ENCODE data around the gene ASIC3.
A peak's percentile ranks its signal among the peaks of the same experiment; 100 is the strongest.

The ASIC3 gene

DNA sequence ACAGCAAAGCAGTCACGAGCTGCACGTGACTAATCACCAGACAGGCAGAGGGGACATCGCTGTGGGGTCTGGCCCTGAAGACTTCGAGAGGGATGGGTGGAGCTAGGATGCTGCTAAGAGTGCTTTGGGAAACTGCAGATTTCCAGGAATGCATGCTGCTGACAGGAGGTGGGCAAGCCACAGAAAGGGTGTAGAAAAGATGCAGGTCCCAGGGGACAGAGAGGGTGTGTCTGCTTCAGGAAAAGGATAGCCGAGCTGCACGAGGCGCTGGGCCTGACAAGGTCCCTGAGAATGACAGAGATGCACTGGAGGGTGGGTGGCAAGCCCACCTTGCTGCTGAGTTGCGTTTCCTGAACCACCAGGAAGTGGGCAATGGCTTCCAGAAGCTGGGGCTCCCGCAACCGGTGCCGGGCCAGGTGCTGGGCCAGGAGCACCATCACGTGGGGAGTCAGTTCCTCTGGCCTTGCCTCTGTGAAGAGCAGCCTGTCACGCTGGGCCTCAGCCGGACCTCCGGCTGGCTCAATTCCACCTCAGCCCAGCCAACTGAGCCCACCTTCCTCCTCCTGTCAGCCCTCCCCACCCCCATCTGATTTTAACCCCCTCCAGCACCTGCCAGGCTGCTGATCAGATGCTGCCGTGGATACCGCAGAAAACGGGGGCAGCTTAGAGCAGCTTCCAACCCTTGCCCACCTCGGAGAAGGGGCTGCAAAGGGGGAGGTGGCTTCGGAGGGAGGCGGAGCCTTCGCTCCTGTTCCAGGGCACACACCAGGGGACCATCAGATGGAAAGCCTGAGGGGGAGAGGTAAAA lies 30.1 kb downstream of the ASIC3 start:
- no peak for TF ChIP-seq JUND (IDR thresholded peaks at IDR 0.05; ENCODE audit: low read depth)
- in situ Hi-C loops (cut with HindIII; ENCODE audit: low pct_unique_long_range_greater_than_20kb, low sequenced_read_pairs): no loop called here
- DNase-seq (ENCODE audit: low read depth in 1 of 2, low spot score in 1 of 2): no peak

GRCh38 chr7:151079199-151079910 lies 31.0 kb downstream of the ASIC3 start:
- no peak for TF ChIP-seq JUND (IDR thresholded peaks at IDR 0.05; ENCODE audit: low read depth)
- in situ Hi-C loops (cut with HindIII; ENCODE audit: low pct_unique_long_range_greater_than_20kb, low sequenced_read_pairs): no loop called here
- no peak for DNase-seq (ENCODE audit: low read depth in 1 of 2, low spot score in 1 of 2)

GRCh38 chr7:151080067-151080521 lies 31.8 kb downstream of the ASIC3 start:
- no peak for DNase-seq (ENCODE audit: low read depth in 1 of 2, low spot score in 1 of 2)
- in situ Hi-C loops (cut with HindIII; ENCODE audit: low pct_unique_long_range_greater_than_20kb, low sequenced_read_pairs): no loop called here
- TF ChIP-seq JUND (IDR thresholded peaks at IDR 0.05; ENCODE audit: low read depth): no peak

- in situ Hi-C loops (cut with HindIII; ENCODE audit: low pct_unique_long_range_greater_than_20kb, low sequenced_read_pairs): no loop called here
- TF ChIP-seq JUND (IDR thresholded peaks at IDR 0.05; ENCODE audit: low read depth): no peak
- peak; percentile 89 to 90 for DNase-seq (ENCODE audit: low read depth in 1 of 2, low spot score in 1 of 2)
Observed at GRCh38 chr7:151080522-151081169, 32.3 kb downstream of the ASIC3 start, which contains the start of gene FASTK. Gene FASTK, minus strand, starts transcription at chr7:151080809. Its CDS starts 43 bp downstream, at chr7:151080766.

GRCh38 chr7:151081170-151082101 lies 33.1 kb downstream of the ASIC3 start:
- no peak for TF ChIP-seq JUND (IDR thresholded peaks at IDR 0.05; ENCODE audit: low read depth)
- in situ Hi-C loops (cut with HindIII; ENCODE audit: low pct_unique_long_range_greater_than_20kb, low sequenced_read_pairs): no loop called here
- no peak for DNase-seq (ENCODE audit: low read depth in 1 of 2, low spot score in 1 of 2)

GRCh38 chr7:151082141-151083070 lies 34.1 kb downstream of the ASIC3 start:
- TF ChIP-seq JUND (IDR thresholded peaks at IDR 0.05; ENCODE audit: low read depth): no peak
- in situ Hi-C loops (cut with HindIII; ENCODE audit: low pct_unique_long_range_greater_than_20kb, low sequenced_read_pairs): no loop called here
- no peak for DNase-seq (ENCODE audit: low read depth in 1 of 2, low spot score in 1 of 2)

GRCh38 chr7:151083071-151083823 lies 34.9 kb downstream of the ASIC3 start, which contains the start of gene TMUB1:
Gene TMUB1, minus strand, starts transcription at chr7:151083493. Its CDS starts 930 bp downstream, at chr7:151082563.
- in situ Hi-C loops (cut with HindIII; ENCODE audit: low pct_unique_long_range_greater_than_20kb, low sequenced_read_pairs): no loop called here
- DNase-seq (ENCODE audit: low read depth in 1 of 2, low spot score in 1 of 2): peak in 1 of 2 experiments; percentile 69
- no peak for TF ChIP-seq JUND (IDR thresholded peaks at IDR 0.05; ENCODE audit: low read depth)

- DNase-seq (ENCODE audit: low read depth in 1 of 2, low spot score in 1 of 2): no peak
- TF ChIP-seq JUND (IDR thresholded peaks at IDR 0.05; ENCODE audit: low read depth): no peak
- in situ Hi-C loops (cut with HindIII; ENCODE audit: low pct_unique_long_range_greater_than_20kb, low sequenced_read_pairs): no loop called here
Observed at GRCh38 chr7:151083824-151084160, 35.5 kb downstream of the ASIC3 start.

GRCh38 chr7:151085329-151085690 lies 37.0 kb downstream of the ASIC3 start:
- in situ Hi-C loops (cut with HindIII; ENCODE audit: low pct_unique_long_range_greater_than_20kb, low sequenced_read_pairs): no loop called here
- no peak for TF ChIP-seq JUND (IDR thresholded peaks at IDR 0.05; ENCODE audit: low read depth)
- DNase-seq (ENCODE audit: low read depth in 1 of 2, low spot score in 1 of 2): no peak

All from T47D (cell line).